C4-2B (cell line): ENCODE measurements around the gene CELA3A.
"Not testable (repeated sequence)": the region's sequence is repeated elsewhere in the genome, so short reads cannot be mapped to it uniquely, and the experiment has no call there.

Source experiments
- ZFX ChIP-seq: fragments of 450-650 bp; IDR thresholded peaks from 2 replicates; pipeline ENCODE4 v1.6.1; 2017
- TF ChIP-seq, protein P1 (sequence below): fragments of 450-650 bp; conservative IDR thresholded peaks from 2 replicates; pipeline ENCODE4 v1.5.1; 2017; ENCODE audit warnings: mild to moderate bottlenecking

DNA sequence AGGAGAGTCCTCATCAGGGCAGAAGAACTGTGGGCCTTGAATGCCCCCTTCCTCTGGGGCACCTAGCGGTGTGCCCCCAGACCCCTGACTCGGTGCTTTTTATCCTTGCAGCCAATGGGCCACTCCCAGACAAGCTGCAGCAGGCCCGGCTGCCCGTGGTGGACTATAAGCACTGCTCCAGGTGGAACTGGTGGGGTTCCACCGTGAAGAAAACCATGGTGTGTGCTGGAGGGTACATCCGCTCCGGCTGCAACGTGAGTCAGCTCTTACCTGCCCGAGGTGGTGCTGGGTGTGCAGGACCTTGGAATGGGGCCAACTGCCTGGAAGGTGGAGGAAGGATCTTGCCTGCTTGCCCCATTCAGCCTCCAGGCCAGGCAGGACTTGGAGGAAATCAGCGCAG is 5.8 kb downstream of the CELA3A start:
- TF ChIP-seq, protein P1, sequence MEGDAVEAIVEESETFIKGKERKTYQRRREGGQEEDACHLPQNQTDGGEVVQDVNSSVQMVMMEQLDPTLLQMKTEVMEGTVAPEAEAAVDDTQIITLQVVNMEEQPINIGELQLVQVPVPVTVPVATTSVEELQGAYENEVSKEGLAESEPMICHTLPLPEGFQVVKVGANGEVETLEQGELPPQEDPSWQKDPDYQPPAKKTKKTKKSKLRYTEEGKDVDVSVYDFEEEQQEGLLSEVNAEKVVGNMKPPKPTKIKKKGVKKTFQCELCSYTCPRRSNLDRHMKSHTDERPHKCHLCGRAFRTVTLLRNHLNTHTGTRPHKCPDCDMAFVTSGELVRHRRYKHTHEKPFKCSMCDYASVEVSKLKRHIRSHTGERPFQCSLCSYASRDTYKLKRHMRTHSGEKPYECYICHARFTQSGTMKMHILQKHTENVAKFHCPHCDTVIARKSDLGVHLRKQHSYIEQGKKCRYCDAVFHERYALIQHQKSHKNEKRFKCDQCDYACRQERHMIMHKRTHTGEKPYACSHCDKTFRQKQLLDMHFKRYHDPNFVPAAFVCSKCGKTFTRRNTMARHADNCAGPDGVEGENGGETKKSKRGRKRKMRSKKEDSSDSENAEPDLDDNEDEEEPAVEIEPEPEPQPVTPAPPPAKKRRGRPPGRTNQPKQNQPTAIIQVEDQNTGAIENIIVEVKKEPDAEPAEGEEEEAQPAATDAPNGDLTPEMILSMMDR = not testable (repeated sequence)
- TF ChIP-seq ZFX = not testable (repeated sequence)
